K562 treated with DMSO at 1 percent for 24 hours (cell line): ENCODE data around the gene NMRAL1. TPM values are rescaled to one million over a fixed set of nuclear protein-coding genes. Genes with fewer than 3 reads are reported as not detected.

Experiments used
- total RNA-seq: library from RNA; unstranded; fragments of 300-600 nt; gene quantifications from 2 replicates; pipeline ENCODE4 v1.2.3, GENCODE V29; 2022; ENCODE audit warnings: low read depth; ENCODE audit not compliant: insufficient read depth

NMRAL1 gene
- total RNA-seq = 114 and 118 TPM in 2 replicates

DNA sequence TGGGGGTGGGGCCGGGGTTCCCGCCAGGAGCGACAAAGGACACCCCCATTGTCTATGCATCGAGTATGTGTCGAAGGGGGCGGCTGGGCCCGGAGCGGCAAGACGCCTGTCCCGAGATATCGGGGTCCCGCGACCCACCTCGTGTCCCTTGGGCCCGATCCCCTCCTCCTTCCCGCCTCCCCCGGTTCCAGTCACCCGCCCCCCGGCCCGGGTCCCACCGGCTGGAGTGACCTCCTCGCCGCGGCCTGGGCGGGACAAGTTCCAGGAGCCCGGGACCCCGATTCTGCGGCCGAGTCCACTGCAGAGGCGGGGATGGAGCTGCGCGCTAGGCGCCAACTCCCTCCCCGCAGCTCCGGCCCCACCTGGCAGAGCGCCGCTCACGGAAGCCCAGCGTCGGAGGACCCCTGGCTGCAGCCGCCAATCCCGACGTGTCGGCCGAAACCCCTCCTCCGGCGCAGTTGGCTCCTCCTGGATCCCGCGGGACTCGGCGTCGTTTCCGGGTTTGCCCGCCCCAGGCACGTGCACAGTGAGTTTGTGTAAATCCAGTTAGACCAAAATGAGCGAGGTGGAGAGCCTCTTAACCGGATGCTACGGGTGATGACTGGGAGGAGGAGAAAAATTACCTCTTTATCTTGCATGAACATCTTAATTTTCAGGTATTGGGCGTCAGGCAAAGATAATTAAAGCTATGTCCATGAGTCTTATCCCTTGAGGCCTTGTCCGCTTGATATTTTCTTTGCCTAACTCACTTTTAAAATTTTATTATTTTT, at the start of gene NMRAL1:
TSS of gene NMRAL1 (minus strand) at position 434 of the 770 bp plus-strand sequence. CDS start 493 bp downstream, outside the sequence.

DNA sequence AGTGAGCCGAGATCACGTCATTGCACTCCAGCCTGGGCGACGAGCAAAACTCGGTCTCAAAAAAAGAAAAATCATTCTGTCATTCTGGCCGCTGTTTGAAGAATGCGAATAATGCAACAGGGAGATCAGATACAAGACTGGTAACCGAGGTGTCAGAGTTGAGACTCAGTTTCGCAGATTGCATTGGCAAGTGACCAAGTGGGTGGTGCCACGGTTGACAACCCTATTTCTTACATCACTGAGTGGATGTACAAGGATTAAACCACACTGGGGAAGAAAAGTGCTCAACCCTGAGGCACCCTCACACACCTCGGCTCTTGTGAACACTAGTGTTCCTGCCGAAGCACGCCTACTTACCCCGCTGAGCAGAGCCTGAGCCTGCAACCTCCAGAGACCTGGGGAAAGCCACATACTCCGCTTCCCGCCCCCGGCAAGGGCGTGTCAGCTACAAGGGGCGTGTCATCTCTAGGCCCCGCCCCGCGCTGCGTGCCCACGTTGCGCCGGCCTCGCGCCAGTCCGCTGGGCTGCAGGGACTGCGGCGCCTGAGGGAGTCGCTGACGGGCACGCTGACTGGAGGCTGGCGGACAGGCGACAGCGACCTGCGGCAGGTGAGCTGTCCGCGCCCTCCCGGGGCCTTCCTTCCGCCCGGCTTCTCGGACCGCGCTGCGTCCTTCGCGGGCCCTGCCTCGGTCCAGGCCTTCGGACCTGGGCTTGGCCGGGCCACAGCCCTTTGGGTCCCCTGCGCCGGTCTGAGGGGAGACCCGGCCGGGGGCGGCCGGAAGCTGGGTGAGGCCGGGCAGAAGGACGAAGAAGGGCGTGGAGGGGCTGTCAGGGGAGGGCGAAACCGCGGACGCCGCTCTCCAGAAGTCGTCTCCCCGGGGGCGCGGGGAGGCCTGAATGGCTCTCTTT, 1.7 kb upstream of the NMRAL1 start, which contains the start of gene HMOX2:
TSS of gene HMOX2 (plus strand) at position 519 of the 909 bp plus-strand sequence. CDS start 29,127 bp downstream, outside the sequence.

DNA sequence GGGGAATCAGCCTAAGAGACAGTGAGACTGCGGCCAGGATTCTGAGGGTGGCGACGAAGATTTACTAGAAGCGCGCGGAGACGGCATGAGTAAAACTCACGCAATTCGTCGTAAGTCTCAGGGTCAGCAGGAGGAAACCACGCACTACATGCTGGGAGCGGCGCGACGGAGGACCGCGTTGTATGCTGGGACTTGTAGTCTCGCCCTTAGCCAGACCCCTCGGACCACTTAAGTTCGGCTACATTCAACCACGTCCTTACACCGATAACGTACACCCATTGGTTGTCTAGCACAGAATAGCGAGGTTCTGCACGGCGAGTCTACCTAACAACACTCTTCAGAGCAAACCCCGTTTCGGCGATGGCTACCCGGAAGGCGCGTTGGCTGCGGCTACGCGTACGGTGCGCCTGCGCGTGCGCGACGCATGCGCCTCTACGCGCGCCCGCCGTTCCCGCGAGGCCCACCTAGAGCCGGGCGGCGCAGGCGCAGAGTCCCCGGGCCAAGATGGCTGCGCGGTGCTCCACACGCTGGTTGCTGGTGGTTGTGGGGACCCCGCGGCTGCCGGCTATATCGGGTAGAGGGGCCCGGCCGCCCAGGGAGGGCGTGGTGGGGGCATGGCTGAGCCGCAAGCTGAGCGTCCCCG, 48.9 kb downstream of the NMRAL1 start, which contains the start of gene DNAJA3:
TSS of gene DNAJA3 (plus strand) at position 491 of the 643 bp plus-strand sequence. CDS start at position 505, 14 bp downstream.

DNA sequence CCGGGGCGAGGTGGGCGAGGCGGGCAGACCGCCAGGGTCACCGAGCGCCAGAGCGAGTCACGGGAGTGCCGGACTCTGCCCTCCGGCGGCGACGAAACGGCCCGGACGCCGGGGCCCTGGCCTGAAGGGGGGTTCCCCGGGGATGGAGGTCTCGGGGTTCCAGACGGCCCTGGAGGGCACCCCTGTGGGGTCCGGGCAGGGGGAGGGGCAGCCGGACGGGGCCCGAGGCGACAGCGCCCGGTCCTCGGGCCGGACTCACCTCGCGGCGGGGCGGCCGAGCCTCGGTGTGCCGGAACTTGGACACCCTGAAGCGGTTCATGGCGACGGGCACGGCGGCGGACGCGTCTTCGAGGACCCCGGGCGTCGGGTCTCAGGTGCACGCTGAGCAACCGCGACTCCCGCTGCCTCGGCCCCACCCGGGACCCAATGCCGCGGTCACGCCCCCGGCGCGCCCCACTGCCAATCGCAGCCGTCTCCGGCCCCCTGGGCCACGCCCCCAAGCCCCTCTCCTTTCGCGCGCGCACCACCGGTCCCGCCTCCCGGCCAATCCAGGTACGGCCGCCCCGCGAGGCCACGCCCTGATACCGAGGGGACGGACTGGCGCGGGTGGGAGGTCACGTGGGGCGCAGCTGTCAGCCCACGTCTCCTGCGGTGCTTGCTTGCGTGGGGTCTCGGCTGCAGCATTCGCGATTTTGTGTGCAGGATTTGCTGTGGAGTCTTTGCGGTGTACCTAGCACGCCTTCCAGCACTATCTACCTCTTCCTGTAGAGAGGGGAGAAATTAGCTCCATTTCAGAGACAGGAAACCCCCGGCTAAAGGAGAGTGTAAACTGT, 58.0 kb downstream of the NMRAL1 start, which contains the start of gene CORO7:
TSS of gene CORO7 (minus strand) at position 397 of the 833 bp plus-strand sequence. CDS start at position 319, 78 bp downstream.

Other genes with a start within 250 kb of the NMRAL1 start
- not detected in 2 replicates for gene SRL, start 232.5 kb downstream of the NMRAL1 start, total RNA-seq
- gene TFAP4, start 201.6 kb downstream of the NMRAL1 start, total RNA-seq = 7.2 and 8.2 TPM in 2 replicates
- 30.7 and 34.3 TPM in 2 replicates for gene GLIS2, start 158.6 kb downstream of the NMRAL1 start, total RNA-seq
- 121 and 131 TPM in 2 replicates for gene PAM16, start 123.3 kb downstream of the NMRAL1 start, total RNA-seq
- 59.8 and 65.2 TPM in 2 replicates for gene VASN, start 102.8 kb downstream of the NMRAL1 start, total RNA-seq
- 95.8 and 108 TPM in 2 replicates for gene CORO7, start 58.0 kb downstream of the NMRAL1 start, total RNA-seq
- 49.7 and 52.0 TPM in 2 replicates for gene DNAJA3, start 48.8 kb downstream of the NMRAL1 start, total RNA-seq
- gene HMOX2, start 1.8 kb upstream of the NMRAL1 start, total RNA-seq = 55.1 and 62.5 TPM in 2 replicates
- gene CDIP1, start 64.1 kb upstream of the NMRAL1 start, total RNA-seq = 0.29 and 0.36 TPM in 2 replicates
- not detected in 2 replicates for gene C16orf96, start 81.7 kb upstream of the NMRAL1 start, total RNA-seq
- gene UBALD1, start 140.3 kb upstream of the NMRAL1 start, total RNA-seq = 51.9 and 58.6 TPM in 2 replicates
- 46.4 and 47.6 TPM in 2 replicates for gene MGRN1, start 150.2 kb upstream of the NMRAL1 start, total RNA-seq
- gene NUDT16L1, start 218.9 kb upstream of the NMRAL1 start, total RNA-seq = 49.7 and 51.2 TPM in 2 replicates